Measurements from ENCODE around the gene PPP3R1.

GRCh38 chr2:68195096-68195495, 57.2 kb downstream of the PPP3R1 start:
- no peak for TF ChIP-seq THRAP3 (IDR thresholded peaks at IDR 0.05; ENCODE audit: borderline replicate concordance)
- TF ChIP-seq ZNF830 (CRISPR knock-in tag; IDR thresholded peaks at IDR 0.05), result no peak
- no peak for TF ChIP-seq ZFP91 (CRISPR knock-in tag; IDR thresholded peaks at IDR 0.05)

All from K562 (cell line).